GM18502 (cell line): ENCODE data around the gene UCK2.

Experiments used
- ATAC-seq: cut with Tn5 transposase; IDR thresholded peaks from one replicate; pipeline ENCODE4 v1.9.1; 2021; ENCODE audit warnings: mild to moderate bottlenecking; ENCODE audit not compliant: unreplicated experiment, poor library complexity

UCK2 gene

GRCh38 chr1:165833358-165833757 lies 5.9 kb downstream of the UCK2 start:
- no peak for ATAC-seq

- ATAC-seq: no peak
These were observed 6.8 kb downstream of the UCK2 start for GRCh38 chr1:165834229-165834628.

GRCh38 chr1:165834881-165835280 lies 7.5 kb downstream of the UCK2 start:
- no peak for ATAC-seq

GRCh38 chr1:165836664-165837482 lies 9.5 kb downstream of the UCK2 start:
- ATAC-seq: no peak

GRCh38 chr1:165837838-165838364 lies 10.5 kb downstream of the UCK2 start:
- ATAC-seq: no peak

- ATAC-seq: no peak
These were observed 13.0 kb downstream of the UCK2 start for GRCh38 chr1:165840423-165840822.

GRCh38 chr1:165841582-165842017 lies 14.2 kb downstream of the UCK2 start:
- peak; percentile 40 for ATAC-seq

GRCh38 chr1:165842023-165842670 lies 14.7 kb downstream of the UCK2 start:
- peak; percentile 29 for ATAC-seq

- peak; percentile 66 for ATAC-seq
These were observed 15.3 kb downstream of the UCK2 start for GRCh38 chr1:165842671-165843129.

GRCh38 chr1:165843304-165843703 lies 15.9 kb downstream of the UCK2 start:
- no peak for ATAC-seq

- no peak for ATAC-seq
These were observed 16.8 kb downstream of the UCK2 start for GRCh38 chr1:165844114-165844798.

GRCh38 chr1:165844933-165845332 lies 17.5 kb downstream of the UCK2 start:
- no peak for ATAC-seq

GRCh38 chr1:165845569-165845968 lies 18.2 kb downstream of the UCK2 start:
- no peak for ATAC-seq

- no peak for ATAC-seq
These were observed 18.8 kb downstream of the UCK2 start for GRCh38 chr1:165845992-165846748.

- ATAC-seq: no peak
These were observed 20.1 kb downstream of the UCK2 start for GRCh38 chr1:165847486-165847885.

GRCh38 chr1:165849353-165850133 lies 22.1 kb downstream of the UCK2 start:
- no peak for ATAC-seq

GRCh38 chr1:165851034-165851658 lies 23.7 kb downstream of the UCK2 start:
- ATAC-seq: peak; percentile 73

- ATAC-seq: no peak
These were observed 25.5 kb downstream of the UCK2 start for GRCh38 chr1:165852871-165853270.

GRCh38 chr1:165853528-165854075 lies 26.2 kb downstream of the UCK2 start:
- ATAC-seq: no peak
